GM12878 (cell line): ENCODE measurements around the gene CDC27. TPM values are rescaled to one million over a fixed set of nuclear protein-coding genes. Genes with fewer than 3 reads are reported as not detected.

Source experiments
- ATAC-seq: fragments of 200-7000 bp; cut with Tn5 transposase; 3 replicates; pipeline ENCODE4 v1.9.1; 2020; ENCODE audit warnings: mild to moderate bottlenecking, moderate library complexity
- BruUV-seq: library from RNA; stranded (reverse); fragments of 400-500 nt; replicated peaks from 2 replicates; lab custom pipeline; 2021; lab: Mats Ljungman, UMichigan
- CTCF ChIA-PET: fragments of 300-600 bp; sonication (Branson Sonifier 250); formaldehyde crosslinking; extraction: SDS; loops from one replicate; lab custom pipeline; 2021; ENCODE audit warnings: inconsistent platforms; lab: Yijun Ruan, JAX
- POLR2A ChIA-PET: fragments of 350-600 bp; formaldehyde crosslinking; extraction: SDS; loops from one replicate; lab custom pipeline; 2021; ENCODE audit warnings: inconsistent platforms; lab: Charles Lee
- RAD21 ChIA-PET: fragments of 300-600 bp; sonication (Branson Sonifier 250); formaldehyde crosslinking; loops from one replicate; lab custom pipeline; 2023; ENCODE audit warnings: antibody characterized with exemption; ENCODE audit not compliant: unreplicated experiment; lab: Charles Lee
- SMC1A ChIA-PET: fragments of 300-600 bp; sonication (Branson Sonifier 250); formaldehyde crosslinking; loops from one replicate; lab custom pipeline; 2023; ENCODE audit not compliant: unreplicated experiment, uncharacterized antibody; lab: Charles Lee
- DNase-seq: peaks from one replicate; pipeline ENCODE4 v3.0.0-alpha.2; 2011; ENCODE audit warnings: low read depth, low spot score
- FAIRE-seq: peaks from 3 replicates; lab custom pipeline; 2011; peaks lifted over from hg19 to GRCh38; lab: Jason Lieb, UNC
- H2AFZ ChIP-seq: 2 replicates; pipeline ENCODE4 v1.6.0; 2011; ENCODE audit warnings: low read depth, low read length, control low read depth; ENCODE audit not compliant: control insufficient read depth
- H3K27ac ChIP-seq: 2 replicates; pipeline ENCODE4 v1.5.1; 2011; ENCODE audit warnings: control low read depth; ENCODE audit not compliant: control insufficient read depth, insufficient read depth
- H3K27me3 ChIP-seq, 2 experiments: replicated peaks in 1 of 2; 2 replicates each; pipeline versions ENCODE4 v1.6.0 to v1.6.1; 2011; ENCODE audit warnings: low read length in 1 of 2; ENCODE audit not compliant: control insufficient read depth in 2 of 2, insufficient read depth in 2 of 2
- H3K36me3 ChIP-seq, 2 experiments: 2 replicates each; pipeline ENCODE4 v1.5.1; 2011; ENCODE audit warnings: low read length in 1 of 2; ENCODE audit not compliant: control insufficient read depth in 2 of 2, insufficient read depth in 2 of 2
- H3K4me1 ChIP-seq: 2 replicates; pipeline ENCODE4 v1.6.1; 2011; ENCODE audit warnings: mild to moderate bottlenecking, low read length, moderate library complexity, mixed read lengths; ENCODE audit not compliant: control insufficient read depth, insufficient read depth
- H3K4me2 ChIP-seq: 2 replicates; pipeline ENCODE4 v1.6.0; 2011; ENCODE audit warnings: control low read depth; ENCODE audit not compliant: control insufficient read depth, insufficient read depth
- H3K4me3 ChIP-seq: fragments of 200-600 bp; sonication (generic); 2 replicates; pipeline ENCODE4 v1.5.1; 2016
- H3K79me2 ChIP-seq: 2 replicates; pipeline ENCODE4 v1.6.0; 2011; ENCODE audit warnings: low read length; ENCODE audit not compliant: control insufficient read depth, insufficient read depth
- H3K9ac ChIP-seq: 2 replicates; pipeline ENCODE4 v1.8.0; 2011; ENCODE audit warnings: low read length, control low read depth, mixed read lengths; ENCODE audit not compliant: control insufficient read depth, insufficient read depth
- H3K9me3 ChIP-seq: replicated peaks from 3 replicates; pipeline ENCODE4 v1.5.1; 2011; ENCODE audit warnings: mild to moderate bottlenecking, low read length; ENCODE audit not compliant: control insufficient read depth, insufficient read depth
- H4K20me1 ChIP-seq: 2 replicates; pipeline ENCODE4 v1.6.0; 2011; ENCODE audit not compliant: control insufficient read depth, insufficient read depth
- BACH1 ChIP-seq: fragments of 450-650 bp; IDR thresholded peaks from 2 replicates; pipeline ENCODE4 v1.6.1; 2017; ENCODE audit warnings: mild to moderate bottlenecking, borderline replicate concordance
- BHLHE40 ChIP-seq, 2 experiments: fragments of 450-650 bp in 1 of 2; IDR thresholded peaks; 2 replicates each; pipeline ENCODE4 v1.6.1; 2011 to 2017; ENCODE audit warnings: low read depth in 2 of 2, borderline replicate concordance in 1 of 2, improper control_type of control experiment in 1 of 2, low read length in 1 of 2, mild to moderate bottlenecking in 1 of 2
- CBX5 ChIP-seq: sonication (generic); IDR thresholded peaks from 2 replicates; pipeline ENCODE4 v1.6.1; 2016; ENCODE audit warnings: low read depth, moderate library complexity, mild to moderate bottlenecking, inconsistent platforms
- EGR1 ChIP-seq, 2 experiments: IDR thresholded peaks; 1 replicate in 1 of 2; 2 replicates in 1 of 2; pipeline ENCODE4 v1.6.1; 2011 to 2012; ENCODE audit warnings: low read depth in 2 of 2, low read length in 2 of 2, borderline replicate concordance in 1 of 2, mild to moderate bottlenecking in 1 of 2, moderate library complexity in 1 of 2
- FOXM1 ChIP-seq: IDR thresholded peaks from 2 replicates; pipeline ENCODE4 v1.6.1; 2012; ENCODE audit warnings: low read depth, mild to moderate bottlenecking, inconsistent platforms, low read length, moderate library complexity
- GATAD2B ChIP-seq: fragments of 450-650 bp; conservative IDR thresholded peaks from 2 replicates; pipeline ENCODE4 v1.6.1; 2017; ENCODE audit warnings: low read depth, mild to moderate bottlenecking, moderate library complexity
- IRF4 ChIP-seq: IDR thresholded peaks from 2 replicates; pipeline ENCODE4 v1.6.1; 2011; ENCODE audit warnings: low read depth, low read length
- IRF5 ChIP-seq: fragments of 450-650 bp; IDR thresholded peaks from 2 replicates; pipeline ENCODE4 v1.6.1; 2017; ENCODE audit warnings: borderline replicate concordance
- MTA2 ChIP-seq: fragments of 450-650 bp; IDR thresholded peaks from 2 replicates; pipeline ENCODE4 v1.6.1; 2016; ENCODE audit warnings: low read depth, mild to moderate bottlenecking, moderate library complexity
- POLR2A ChIP-seq: IDR thresholded peaks from 2 replicates; pipeline ENCODE4 v1.6.1; 2011; ENCODE audit warnings: low read depth, mild to moderate bottlenecking, low read length
- RBBP5 ChIP-seq: fragments of 200-600 bp; sonication (generic); conservative IDR thresholded peaks from 2 replicates; pipeline ENCODE4 v1.6.1; 2016
- RELB ChIP-seq: fragments of 450-650 bp; IDR thresholded peaks from 2 replicates; pipeline ENCODE4 v1.6.1; 2017; ENCODE audit warnings: low read depth, mild to moderate bottlenecking, moderate library complexity
- SIN3A ChIP-seq: IDR thresholded peaks from 2 replicates; pipeline ENCODE4 v1.6.1; 2012; ENCODE audit warnings: low read depth, low read length, improper control_type of control experiment
- SUZ12 ChIP-seq: fragments of 200-600 bp; sonication (generic); IDR thresholded peaks from one replicate; pipeline ENCODE4 v1.6.1; 2018; ENCODE audit warnings: antibody characterized with exemption, mild to moderate bottlenecking; ENCODE audit not compliant: unreplicated experiment
- YY1 ChIP-seq: IDR thresholded peaks from 2 replicates; pipeline ENCODE4 v1.6.1; 2011; ENCODE audit warnings: low read depth, mild to moderate bottlenecking, low read length
- ZBTB40 ChIP-seq: fragments of 450-650 bp; IDR thresholded peaks from 2 replicates; pipeline ENCODE4 v1.6.1; 2016; ENCODE audit warnings: mild to moderate bottlenecking, moderate library complexity, borderline replicate concordance
- WGBS: methylation state at CpG from one replicate; pipeline ENCODE4 v1.1.6; 2016; ENCODE audit warnings: low lambda C conversion rate; ENCODE audit not compliant: insufficient replicate concordance, insufficient coverage; ENCODE audit errors: missing lambda C conversion rate; 5-methylcytosine and 5-hydroxymethylcytosine counted together
- in situ Hi-C: fragments of 300-500 bp; cut with MboI; formaldehyde crosslinking; loops from 9 replicates; pipeline ENCODE4 v1.14.3; 2018; ENCODE audit warnings: mixed read lengths
- intact Hi-C: fragments of 100-400 bp; cut with micrococcal nuclease; formaldehyde crosslinking; loops from one replicate; pipeline ENCODE4 v1.14.2; 2022; ENCODE audit not compliant: unreplicated experiment
- polyA plus RNA-seq, 11 experiments: library from polyadenylated mRNA; depleted of rRNA in 4 of 11; unstranded in 6 of 11; stranded (reverse) in 5 of 11; fragments of >200 nt; fragmentation: Nextera tagmentation in 4 of 11; fragmentation: Illumina TruSeq in 1 of 11; extraction: Ambion mirVana in 4 of 11; extraction: Trizol in 1 of 11; gene quantifications; 1 replicate in 1 of 11; 2 replicates in 10 of 11; pipeline versions ENCODE4 v1.2.1 to v1.2.3, GENCODE V29; 2011 to 2016; ENCODE audit warnings: inconsistent platforms in 2 of 11, missing spikeins in 2 of 11, low read depth in 1 of 11
- total RNA-seq, 4 experiments: library from RNA; depleted of rRNA in 3 of 4; stranded (reverse); fragments of >200 nt in 3 of 4; fragmentation: Illumina TruSeq in 1 of 4; extraction: Trizol in 1 of 4; gene quantifications; 2 replicates each; pipeline versions ENCODE4 v1.2.1 to v1.2.3, GENCODE V29; 2013 to 2021

The CDC27 gene
- total and polyA plus RNA-seq, 10 of the 15 experiments (the other 5 are each of a cell fraction or from before 2014, with no cell fraction given): 23.2 to 138 (median 97.8) TPM

GRCh38 chr17:47223007-47223406 is 33.9 kb upstream of the CDC27 start:
- no peak for ATAC-seq
- TF ChIP-seq RBBP5: no peak
- no peak for TF ChIP-seq CBX5
- no peak for TF ChIP-seq GATAD2B
- no peak for TF ChIP-seq SIN3A
- TF ChIP-seq YY1: no peak
- TF ChIP-seq FOXM1: no peak
- no peak for TF ChIP-seq SUZ12
- TF ChIP-seq BACH1: no peak
- TF ChIP-seq POLR2A: no peak
- TF ChIP-seq ZBTB40: no peak
- no peak for TF ChIP-seq EGR1 (IDR thresholded peaks at IDR 0.05; ENCODE audit: borderline replicate concordance in 1 of 2, low read depth in 2 of 2, low read length in 2 of 2)
- TF ChIP-seq MTA2: no peak
- no peak for TF ChIP-seq BHLHE40 (IDR thresholded peaks at IDR 0.05; ENCODE audit: borderline replicate concordance in 1 of 2, low read depth in 2 of 2, low read length in 1 of 2)
- TF ChIP-seq IRF5: no peak
- no peak for TF ChIP-seq RELB
- TF ChIP-seq IRF4: no peak
- DNase-seq: no peak
- Histone ChIP-seq H4K20me1 (no peaks in the 10 kb centered on the region), H3K4me1 (peaks cover 9% of the 10 kb centered on the region), H3K27ac (no peak overlapping the region), H3K79me2 (no peaks in the 10 kb centered on the region), H3K27me3 (no peaks in the 10 kb centered on the region), H3K9ac (no peak overlapping the region), H3K4me3 (no peak overlapping the region), H3K36me3 (no peaks in the 10 kb centered on the region), H3K9me3 (no peaks in the 10 kb centered on the region; the same call in 2 of the 3 replicates), H3K4me2 (no peak overlapping the region), H2AFZ (no peak overlapping the region)
- POLR2A ChIA-PET: no interaction called here
- 33% methylated on average over 3 of the region's 3 CpGs for WGBS
- RAD21 ChIA-PET: no interaction called here
- in situ Hi-C loops (no loop called here), intact Hi-C loops (no loop called here)
- FAIRE-seq: no peak
- SMC1A ChIA-PET: interaction anchor here (0.8 kb wide), 1 partner anchor 16 kb away, joined by 3 read pairs; no protein-coding TSS in a partner anchor
- CTCF ChIA-PET: no interaction called here
- BruUV-seq: no TSS peak
